Right hindlimb (tissue), 1 donor: ENCODE data around the gene KCMF1.

Source experiments
- DNase-seq: peaks from one replicate; pipeline ENCODE4 v3.0.0-alpha.2; 2018

KCMF1 gene

GRCh38 chr2:84956334-84957297 is 14.3 kb upstream of the KCMF1 start:
- DNase-seq: no peak

- DNase-seq: no peak
Observed at GRCh38 chr2:84957771-84958134, 13.2 kb upstream of the KCMF1 start.

- DNase-seq: peak; percentile 58
Observed at GRCh38 chr2:84958135-84959059, 12.6 kb upstream of the KCMF1 start.

- no peak for DNase-seq
Observed at GRCh38 chr2:84959095-84959565, 11.8 kb upstream of the KCMF1 start.

GRCh38 chr2:84959566-84960506 is 11.1 kb upstream of the KCMF1 start:
- DNase-seq: no peak

GRCh38 chr2:84962917-84963316 is 8.0 kb upstream of the KCMF1 start:
- DNase-seq: no peak

- no peak for DNase-seq
Observed at GRCh38 chr2:84963323-84963691, 7.7 kb upstream of the KCMF1 start.

GRCh38 chr2:84963692-84964405 is 7.1 kb upstream of the KCMF1 start:
- DNase-seq: no peak

GRCh38 chr2:84964406-84965191 is 6.4 kb upstream of the KCMF1 start:
- DNase-seq: no peak

GRCh38 chr2:84965192-84965516 is 5.8 kb upstream of the KCMF1 start:
- DNase-seq: no peak

- no peak for DNase-seq
Observed at GRCh38 chr2:84965827-84966226, 5.1 kb upstream of the KCMF1 start.

- DNase-seq: no peak
Observed at GRCh38 chr2:84966731-84967130, 4.2 kb upstream of the KCMF1 start.

- peak; percentile 43 for DNase-seq
Observed at GRCh38 chr2:84969511-84970209, 1.3 kb upstream of the KCMF1 start.

- DNase-seq: peak; percentile 80
Observed at GRCh38 chr2:84970210-84970867, 622 bp upstream of the KCMF1 start.

GRCh38 chr2:84971510-84972206 is 697 bp downstream of the KCMF1 start:
- DNase-seq: peak; percentile 66

- no peak for DNase-seq
Observed at GRCh38 chr2:84972207-84972783, 1.3 kb downstream of the KCMF1 start.

- no peak for DNase-seq
Observed at GRCh38 chr2:84972932-84973331, 2.0 kb downstream of the KCMF1 start.

- DNase-seq: no peak
Observed at GRCh38 chr2:84980263-84980983, 9.5 kb downstream of the KCMF1 start.
